Neural cell (in vitro differentiated cells): ENCODE measurements around the gene HMGB3.

Experiments
- CTCF ChIP-seq: fragments of 450-650 bp; IDR thresholded peaks from 2 replicates; pipeline ENCODE4 v1.5.1; 2014; ENCODE audit warnings: antibody characterized with exemption, mild to moderate bottlenecking, moderate library complexity; ENCODE audit not compliant: poor library complexity, severe bottlenecking
- EP300 ChIP-seq: fragments of 450-650 bp; conservative IDR thresholded peaks from 2 replicates; pipeline ENCODE4 v1.6.1; 2014; ENCODE audit warnings: antibody characterized with exemption, mild to moderate bottlenecking, moderate library complexity; ENCODE audit not compliant: poor library complexity, severe bottlenecking
- EZH2 ChIP-seq: fragments of 200-600, 300-800 bp; shearing (Covaris generic), sonication (generic); IDR thresholded peaks from 2 replicates; pipeline ENCODE4 v1.6.1; 2014; ENCODE audit warnings: antibody characterized with exemption, low read length, borderline replicate concordance, mild to moderate bottlenecking; ENCODE audit not compliant: insufficient read depth, poor library complexity, severe bottlenecking
- POLR2AphosphoS5 ChIP-seq: IDR thresholded peaks from 2 replicates; pipeline ENCODE4 v1.6.1; 2012
- TAF1 ChIP-seq: IDR thresholded peaks from 2 replicates; pipeline ENCODE4 v1.6.1; 2012; ENCODE audit warnings: low read depth

DNA sequence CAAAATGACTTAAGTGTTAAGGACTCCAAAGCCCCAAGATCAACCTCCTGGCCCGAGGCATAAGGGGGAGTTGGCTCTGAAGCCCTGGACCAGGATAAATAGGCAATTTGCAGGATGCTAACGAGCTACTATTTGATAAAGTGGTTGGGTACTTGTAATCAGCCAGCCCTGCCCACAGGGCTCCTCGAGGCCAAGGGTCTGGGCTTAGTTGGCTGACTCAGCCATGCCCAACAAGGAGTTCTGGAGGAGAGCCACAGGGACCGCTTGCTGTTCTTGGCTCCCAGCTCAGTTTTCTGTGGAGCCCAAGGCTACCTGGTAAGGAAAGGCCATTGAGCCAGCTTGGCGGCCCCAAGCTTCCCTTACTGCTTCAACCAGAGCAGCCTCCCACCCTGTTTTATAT lies 7.8 kb downstream of the HMGB3 start:
- no peak for TF ChIP-seq CTCF
- no peak for TF ChIP-seq POLR2AphosphoS5
- TF ChIP-seq EZH2, result no peak
- TF ChIP-seq EP300, result no peak
- no peak for TF ChIP-seq TAF1
